HG02970 (cell line): Measurements from ENCODE around the gene CASTOR2.
"Not testable (repeated sequence)": the region's sequence is repeated elsewhere in the genome, so short reads cannot be mapped to it uniquely, and the experiment has no call there.

Source experiments
- ATAC-seq: cut with Tn5 transposase; IDR thresholded peaks from one replicate; pipeline ENCODE4 v1.9.1; 2021; ENCODE audit warnings: mild to moderate bottlenecking, moderate library complexity, moderate number of reproducible peaks; ENCODE audit not compliant: unreplicated experiment, low FRiP score

Gene CASTOR2

GRCh38 chr7:74993121-74993520 is 28.6 kb downstream of the CASTOR2 start:
- ATAC-seq, result no peak

GRCh38 chr7:74994869-74995543 is 30.5 kb downstream of the CASTOR2 start:
- not testable (repeated sequence) for ATAC-seq

DNA sequence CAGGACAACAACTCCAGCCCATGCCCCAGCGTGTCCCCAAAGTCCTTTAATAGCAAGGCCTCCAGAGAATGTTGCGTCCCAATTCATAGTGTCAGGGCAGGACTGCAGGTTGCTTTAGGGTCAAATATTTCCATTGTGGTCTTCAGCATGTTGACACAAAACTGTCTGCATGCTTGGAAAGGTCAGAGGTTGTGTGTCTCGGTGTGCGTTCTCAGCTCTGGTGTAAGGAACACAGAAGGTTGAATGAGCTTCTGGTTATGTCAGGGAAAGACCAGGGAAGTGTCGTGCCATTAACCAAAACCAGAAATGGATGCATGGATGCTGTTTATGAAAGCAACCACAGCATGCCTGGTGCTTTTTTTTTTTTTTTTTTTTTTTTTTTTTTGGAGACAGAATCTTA is 31.9 kb downstream of the CASTOR2 start:
- ATAC-seq, result not testable (repeated sequence)

GRCh38 chr7:74997811-74998210 is 33.3 kb downstream of the CASTOR2 start:
- ATAC-seq, result not testable (repeated sequence)

GRCh38 chr7:75001356-75001755 is 36.9 kb downstream of the CASTOR2 start:
- ATAC-seq, result not testable (repeated sequence)

- no peak for ATAC-seq
These were observed 45.5 kb downstream of the CASTOR2 start for GRCh38 chr7:75010036-75010435.

- ATAC-seq, result no peak
These were observed 53.3 kb downstream of the CASTOR2 start for GRCh38 chr7:75017832-75018231.

GRCh38 chr7:75018570-75019364 is 54.3 kb downstream of the CASTOR2 start:
- no peak for ATAC-seq

GRCh38 chr7:75019800-75020199 is 55.3 kb downstream of the CASTOR2 start:
- no peak for ATAC-seq

GRCh38 chr7:75024922-75025321 is 60.4 kb downstream of the CASTOR2 start:
- ATAC-seq, result no peak

- no peak for ATAC-seq
These were observed 63.8 kb downstream of the CASTOR2 start for GRCh38 chr7:75028299-75028698.

DNA sequence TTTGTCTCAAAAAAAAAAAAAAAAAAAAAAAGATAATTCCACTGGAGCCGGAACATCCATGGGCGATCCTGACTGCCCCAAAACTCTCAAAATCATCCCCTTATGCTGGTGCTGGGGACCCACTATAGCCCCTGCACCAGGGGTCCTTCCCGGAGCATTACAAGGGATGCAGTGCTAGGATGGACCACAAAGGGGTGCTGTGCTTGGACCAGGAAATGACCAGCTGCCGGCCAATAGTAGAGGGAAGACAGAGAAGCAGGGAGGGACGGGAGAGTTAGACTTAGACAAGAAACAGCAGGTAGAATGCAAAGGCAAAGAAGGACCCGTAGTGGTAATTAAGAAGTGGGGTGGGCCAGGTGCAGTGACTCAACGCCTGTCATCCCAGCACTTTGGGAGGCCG is 68.6 kb downstream of the CASTOR2 start:
- ATAC-seq, result no peak

DNA sequence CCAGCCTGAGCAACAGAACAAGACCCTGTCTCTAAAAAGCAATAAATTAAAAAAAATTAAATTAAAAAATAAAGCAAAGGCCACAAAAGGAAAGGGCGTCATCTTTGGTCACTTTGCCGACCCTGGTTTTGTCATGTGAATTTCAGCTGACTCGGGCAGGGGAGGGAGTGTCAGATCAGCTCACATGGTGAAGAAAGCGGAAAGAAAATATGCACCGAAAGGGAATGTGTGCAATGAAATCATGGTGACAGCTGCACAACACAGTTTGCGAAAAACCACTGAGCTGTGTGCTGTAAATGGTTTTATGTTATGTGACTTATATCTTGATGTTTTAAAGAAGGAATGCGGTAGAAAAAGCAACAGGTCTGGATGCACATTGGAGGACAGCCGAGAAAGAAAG is 69.3 kb downstream of the CASTOR2 start:
- ATAC-seq, result no peak

DNA sequence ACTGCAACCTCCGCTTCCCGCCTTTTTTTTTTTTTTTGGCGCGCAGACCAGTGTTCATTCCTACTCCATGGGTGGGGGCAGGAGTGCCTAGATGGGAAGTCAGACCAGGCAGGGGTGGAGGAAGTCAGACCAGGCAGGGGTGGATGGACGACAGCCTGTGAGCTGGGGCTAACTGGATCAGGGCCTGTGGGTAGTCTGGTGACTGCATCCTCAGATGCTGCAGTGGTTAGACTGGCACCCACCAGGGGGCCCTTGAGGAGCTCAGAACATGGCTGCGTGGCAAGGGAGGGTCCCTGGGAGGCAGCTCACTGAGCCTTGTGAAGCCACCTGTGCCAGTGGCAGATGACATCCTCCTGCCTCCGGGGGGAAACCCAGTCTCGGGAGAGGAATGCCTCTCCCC is 74.0 kb downstream of the CASTOR2 start:
- no peak for ATAC-seq

DNA sequence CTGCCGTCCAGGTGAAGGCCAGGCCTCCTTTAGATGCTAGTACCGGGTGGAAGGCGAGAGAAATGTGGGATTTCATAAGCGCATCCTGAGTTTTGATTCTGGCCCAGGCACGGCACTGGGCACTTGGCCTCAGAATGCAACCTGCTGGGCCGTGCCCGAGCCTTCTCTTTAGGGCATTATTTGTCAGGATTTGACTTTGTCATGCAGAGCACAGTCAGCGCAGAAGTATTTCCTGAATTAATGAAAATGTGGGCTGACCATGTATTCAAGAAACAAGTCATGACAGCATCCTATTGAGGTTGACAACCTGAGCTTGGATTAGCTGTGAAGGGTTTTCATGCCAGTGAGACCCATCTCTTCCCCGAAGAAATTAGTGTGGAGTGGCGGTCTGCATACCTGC is 74.7 kb downstream of the CASTOR2 start:
- ATAC-seq, result no peak

GRCh38 chr7:75039709-75040108 is 75.2 kb downstream of the CASTOR2 start:
- ATAC-seq, result no peak

DNA sequence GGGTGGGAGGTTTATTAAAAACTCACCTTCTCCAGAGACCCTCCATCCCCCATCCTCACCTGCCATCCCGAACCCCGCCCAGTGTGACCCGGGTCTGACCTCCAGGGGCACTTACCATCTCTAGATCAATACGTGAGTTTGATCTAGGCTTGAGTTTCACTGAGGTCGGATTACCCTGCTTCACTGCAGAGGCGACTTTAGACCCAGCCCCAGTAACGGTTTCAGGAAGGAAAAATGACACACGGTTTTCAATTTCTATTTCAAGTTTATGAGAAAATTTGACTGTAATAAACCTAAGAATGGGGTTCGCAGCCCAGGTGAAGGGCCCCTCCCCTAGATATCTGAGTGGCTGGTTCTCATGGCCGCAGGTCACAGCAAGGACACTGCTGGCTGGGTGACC is 76.0 kb downstream of the CASTOR2 start:
- no peak for ATAC-seq

- ATAC-seq, result no peak
These were observed 77.8 kb downstream of the CASTOR2 start for GRCh38 chr7:75042286-75042685.

DNA sequence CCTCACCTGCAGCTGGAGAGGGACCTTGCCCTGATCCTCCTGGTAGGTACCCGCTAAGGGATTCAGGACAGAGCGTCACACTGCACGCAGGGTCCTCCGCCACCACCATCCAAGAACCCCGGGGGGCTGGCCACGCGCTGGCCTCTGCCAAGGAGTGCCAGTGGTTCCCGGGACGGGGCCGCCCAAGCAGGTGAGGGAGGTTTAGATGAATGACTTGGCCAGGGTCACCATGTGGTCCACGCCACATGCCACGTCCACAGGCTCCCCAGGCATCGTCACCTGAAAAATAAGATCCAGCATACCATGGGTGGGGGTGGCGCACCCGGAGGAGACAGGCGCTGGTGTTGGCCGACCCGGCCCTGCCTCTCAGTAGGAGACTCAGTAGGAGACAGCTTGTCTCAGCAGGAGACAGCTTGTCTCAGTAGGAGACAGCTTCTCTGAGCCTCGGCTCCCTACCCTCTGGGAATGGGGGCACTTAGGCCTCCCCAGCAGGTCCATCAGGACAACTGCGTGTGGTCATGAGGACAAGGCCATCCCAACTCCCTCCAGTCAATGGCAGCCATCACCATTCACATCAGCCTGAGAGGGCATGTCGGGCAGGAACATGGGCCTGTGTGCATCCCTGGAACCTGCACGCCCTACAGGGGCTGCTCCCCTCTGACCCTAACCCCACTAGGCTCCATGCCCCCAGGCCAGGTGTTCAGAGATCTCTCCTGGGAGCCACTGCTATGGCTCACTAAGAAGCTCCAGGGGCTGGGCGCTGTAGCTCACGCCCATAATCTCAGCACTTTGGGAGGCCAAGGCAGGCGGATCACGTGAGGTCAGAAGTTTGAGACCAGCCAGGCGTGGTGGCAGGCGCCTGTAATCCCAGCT is 78.6 kb downstream of the CASTOR2 start:
- ATAC-seq, result no peak

- no peak for ATAC-seq
These were observed 81.4 kb downstream of the CASTOR2 start for GRCh38 chr7:75045881-75046280.
